GM19043 (cell line): ENCODE measurements around the gene ZFYVE19.

Source experiments
- ATAC-seq: cut with Tn5 transposase; IDR thresholded peaks from one replicate; pipeline ENCODE4 v1.9.1; 2021; ENCODE audit warnings: low read depth; ENCODE audit not compliant: unreplicated experiment

Gene ZFYVE19

GRCh38 chr15:40807028-40807887 lies at the start of gene ZFYVE19, which contains the start of gene DNAJC17:
Gene ZFYVE19, plus strand, starts transcription at chr15:40807089. Its CDS starts 501 bp downstream, at chr15:40807590.
Gene DNAJC17, minus strand, starts transcription at chr15:40807473. Its CDS starts 27 bp downstream, at chr15:40807446.
- ATAC-seq = peak; percentile 88

GRCh38 chr15:40759961-40760360 lies 46.9 kb upstream of the ZFYVE19 start:
- no peak for ATAC-seq

- ATAC-seq = peak; percentile 4
Observed at GRCh38 chr15:40762919-40763800, 43.7 kb upstream of the ZFYVE19 start.

DNA sequence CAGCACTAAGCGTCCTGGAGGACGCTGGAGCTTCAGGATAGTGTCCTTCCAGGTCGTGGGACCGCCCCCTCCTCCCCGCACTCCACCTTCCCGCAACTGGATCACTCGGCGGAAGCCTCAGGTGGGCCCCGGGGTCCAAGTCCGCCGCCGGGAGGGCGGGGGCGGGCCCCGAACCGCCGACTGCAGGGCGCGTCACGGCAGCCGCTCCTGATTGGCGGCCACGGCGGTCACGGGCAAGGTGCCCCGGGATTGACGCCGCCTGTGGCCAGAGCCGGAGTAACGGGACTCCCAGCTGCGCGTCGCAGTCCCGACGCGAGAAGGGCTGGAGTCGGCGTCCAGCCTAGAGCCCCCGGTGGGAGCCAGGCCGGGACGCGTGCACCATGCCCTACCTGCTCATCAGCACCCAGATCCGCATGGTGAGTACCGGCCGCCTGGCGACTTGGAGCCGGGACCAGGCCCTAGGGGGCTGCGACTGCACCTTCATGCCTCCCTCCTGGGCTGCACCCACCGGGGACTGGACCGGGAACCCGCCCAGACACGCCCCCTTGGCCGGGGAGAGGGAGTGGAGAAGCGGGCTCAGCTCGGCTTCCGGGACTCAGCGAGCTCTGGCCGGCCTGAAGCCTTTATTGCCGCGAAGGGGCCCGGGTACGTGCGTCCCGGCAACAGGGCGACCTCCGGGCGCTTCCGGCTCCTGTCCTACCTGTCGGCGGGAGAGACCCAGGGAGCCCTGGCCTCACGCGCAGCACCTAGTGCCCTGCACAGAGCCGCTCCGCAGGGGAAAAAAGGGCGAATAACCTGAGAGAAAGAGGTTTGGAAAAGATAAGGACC lies 42.9 kb upstream of the ZFYVE19 start, which contains the start of gene GCHFR:
GCHFR (plus strand) TSS at position 268 of the 828 bp plus-strand sequence; CDS start at position 381, 113 bp downstream.
- ATAC-seq = peak; percentile 42

DNA sequence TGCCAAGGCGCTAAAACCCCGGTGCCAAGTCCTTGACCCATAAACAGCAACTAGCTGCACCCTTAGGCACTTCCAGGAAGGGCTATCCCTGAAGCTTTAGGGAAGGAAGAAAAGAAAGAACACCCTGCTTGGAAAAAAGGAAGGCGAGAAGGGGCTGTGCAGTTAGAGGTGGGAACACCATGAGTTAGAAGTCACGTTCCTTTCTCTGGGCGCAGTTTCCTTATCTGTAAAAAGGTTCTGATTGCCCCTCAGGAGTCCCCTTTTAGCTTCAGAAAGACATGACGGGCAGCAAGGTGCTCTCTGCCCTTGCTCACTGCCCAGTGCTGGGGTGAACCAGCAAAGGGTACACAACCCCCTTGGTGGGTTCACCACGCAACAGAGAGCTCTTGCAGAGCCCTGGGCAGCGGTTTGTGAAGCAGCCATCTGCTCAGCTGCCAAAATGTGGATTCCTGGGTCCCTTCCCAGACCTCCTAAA lies 42.2 kb upstream of the ZFYVE19 start:
- no peak for ATAC-seq

DNA sequence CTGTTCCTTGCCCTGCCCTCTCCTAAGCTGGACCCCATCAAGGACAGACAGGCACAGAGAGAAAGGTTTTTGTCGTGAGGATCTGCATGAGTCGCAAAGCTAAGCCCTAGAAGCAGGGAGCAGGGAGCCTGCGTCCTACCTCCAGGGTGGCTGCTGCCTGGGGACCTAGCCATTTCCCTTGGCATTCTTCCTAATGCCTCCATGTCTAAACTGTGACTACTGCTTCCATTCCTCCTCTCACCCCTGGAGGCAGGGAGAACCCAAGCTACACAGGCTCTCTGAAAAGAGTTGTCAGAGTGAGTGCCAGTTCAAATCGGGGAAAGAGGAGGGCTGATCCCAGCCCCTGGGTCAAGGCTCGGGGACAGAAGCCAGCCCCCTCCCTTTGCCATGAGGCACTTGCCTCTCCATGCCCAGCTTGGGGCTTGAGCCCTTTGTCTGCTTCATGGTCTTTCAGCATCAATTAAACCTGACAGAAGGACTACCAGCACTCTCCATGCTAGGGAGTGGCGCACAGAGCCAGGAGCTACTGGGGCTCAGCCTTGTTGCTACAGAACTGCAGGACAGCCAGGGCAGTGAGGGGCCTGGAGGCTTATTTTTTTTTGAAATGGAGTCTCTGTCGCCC lies 40.6 kb upstream of the ZFYVE19 start:
- no peak for ATAC-seq

GRCh38 chr15:40766906-40767837 lies 39.7 kb upstream of the ZFYVE19 start:
- no peak for ATAC-seq

DNA sequence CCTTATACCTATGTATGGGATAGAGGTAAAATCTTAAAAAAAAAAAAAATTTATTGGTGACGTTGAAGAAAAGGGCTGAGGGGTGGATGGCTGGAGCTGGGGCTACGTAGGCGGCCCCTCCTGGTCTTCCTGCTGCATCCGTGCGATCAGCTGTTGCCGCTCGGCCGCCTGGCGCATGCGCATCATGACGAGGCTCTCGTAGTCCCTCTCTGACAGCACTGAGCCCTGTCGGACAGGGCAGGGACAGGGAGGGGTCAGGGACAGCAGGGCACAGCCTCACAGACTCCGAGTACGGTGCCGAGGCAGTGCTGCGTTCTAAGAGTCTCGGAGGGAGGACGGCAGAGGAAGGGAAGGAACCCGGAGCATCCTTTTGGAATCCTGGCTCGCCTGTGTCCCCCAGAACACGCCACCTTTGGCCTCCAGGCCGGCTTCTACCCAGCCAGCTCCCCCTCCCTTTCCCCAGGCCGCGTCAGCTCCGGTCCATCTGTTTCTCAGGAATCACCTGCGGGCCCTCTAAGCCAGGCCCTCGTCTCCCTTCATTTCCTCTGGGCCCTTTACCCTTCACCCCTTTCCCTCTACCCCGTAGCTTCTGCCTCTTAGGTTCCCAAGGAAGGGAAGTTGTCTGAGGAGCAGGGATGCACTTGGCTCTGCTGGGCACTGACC lies 38.9 kb upstream of the ZFYVE19 start:
- ATAC-seq = no peak

DNA sequence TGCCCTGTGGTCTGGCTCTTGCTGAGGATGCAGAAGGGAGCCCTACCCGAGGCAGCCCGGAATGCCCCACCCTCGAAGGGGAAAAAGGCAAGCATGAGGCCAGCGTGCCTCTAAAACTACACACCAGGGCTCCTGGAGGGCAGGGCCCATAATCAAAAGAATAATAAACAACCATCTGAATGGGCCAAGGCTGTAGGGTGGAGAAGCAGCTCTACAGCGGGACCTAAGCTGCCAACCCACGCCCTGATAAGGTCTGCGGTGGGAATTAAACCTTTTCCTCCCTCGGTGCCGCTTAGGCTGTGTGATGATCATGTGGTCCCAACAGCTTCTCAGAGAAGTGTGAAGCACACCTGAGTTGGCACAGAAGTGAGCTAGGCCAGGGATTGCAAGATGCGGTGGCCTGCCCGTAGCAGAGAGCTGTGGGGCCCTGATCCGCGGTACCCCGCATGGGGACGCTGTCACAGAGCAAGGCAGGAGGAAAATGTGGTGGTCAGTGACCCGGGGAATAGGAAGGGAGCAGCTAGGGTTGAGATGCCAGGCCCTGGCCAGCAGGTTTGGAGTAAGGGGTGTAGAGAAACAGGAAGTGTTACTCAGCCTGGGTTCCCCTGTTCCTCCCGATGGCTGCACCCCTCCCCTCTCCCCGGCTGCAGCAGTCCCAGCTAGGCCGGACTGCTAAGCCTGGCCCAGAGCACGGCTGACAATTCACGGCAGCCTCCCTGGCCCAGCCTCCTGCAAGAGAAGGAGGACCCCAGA lies 38.2 kb upstream of the ZFYVE19 start:
- ATAC-seq = no peak

- no peak for ATAC-seq
Observed at GRCh38 chr15:40769274-40770146, 37.4 kb upstream of the ZFYVE19 start, which contains the start of gene C15orf62. Gene C15orf62, plus strand, starts transcription at chr15:40769980. Its CDS starts 516 bp downstream, at chr15:40770496.

DNA sequence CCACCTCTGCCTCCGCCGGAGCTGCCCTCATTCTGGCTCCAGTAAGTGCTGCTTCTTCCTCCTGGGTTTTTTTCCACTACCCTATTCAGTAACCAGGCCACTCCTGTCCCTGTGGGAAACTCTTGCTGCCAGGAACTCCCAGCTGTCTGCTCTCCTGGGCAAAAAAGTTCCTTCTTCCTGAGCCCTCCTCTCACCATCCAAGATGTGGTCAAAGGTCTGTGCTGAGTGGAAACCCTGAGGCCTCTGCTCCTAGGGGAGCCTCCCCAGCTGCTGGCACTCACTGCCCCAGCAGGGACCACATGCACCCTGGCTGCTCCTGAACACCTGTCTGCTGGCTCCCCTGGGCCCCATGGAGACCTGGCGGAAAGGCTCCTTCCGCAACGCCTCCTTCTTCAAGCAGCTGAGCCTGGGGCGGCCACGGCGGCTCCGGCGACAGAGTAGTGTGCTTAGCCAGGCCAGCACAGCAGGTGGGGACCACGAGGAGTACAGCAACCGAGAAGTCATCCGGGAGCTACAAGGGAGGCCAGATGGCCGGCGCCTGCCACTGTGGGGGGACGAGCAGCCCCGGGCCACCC lies 36.7 kb upstream of the ZFYVE19 start:
- ATAC-seq = no peak

- ATAC-seq = no peak
Observed at GRCh38 chr15:40771242-40771641, 35.6 kb upstream of the ZFYVE19 start.

DNA sequence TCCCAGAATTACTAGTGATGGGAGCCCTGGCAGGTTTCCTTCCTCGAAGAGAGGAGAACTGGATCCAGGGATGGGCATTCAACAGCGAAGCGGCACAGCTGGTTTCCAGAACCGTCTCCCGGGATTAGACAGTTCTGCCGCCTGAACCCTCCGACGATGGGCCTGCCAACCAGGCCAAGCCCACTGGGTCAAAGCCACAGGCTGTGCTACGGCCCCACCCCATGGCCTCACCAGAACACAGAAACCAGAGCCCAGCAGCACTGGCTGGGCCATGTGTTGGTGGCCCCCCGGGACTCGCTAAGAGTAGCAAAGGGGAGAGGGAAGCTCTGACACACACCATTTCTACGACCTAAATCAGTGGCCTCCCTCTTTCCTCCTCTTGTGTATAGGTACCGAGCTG lies 34.9 kb upstream of the ZFYVE19 start:
- ATAC-seq = no peak

GRCh38 chr15:40773496-40773895 lies 33.4 kb upstream of the ZFYVE19 start:
- ATAC-seq = no peak

GRCh38 chr15:40773902-40774301 lies 33.0 kb upstream of the ZFYVE19 start:
- no peak for ATAC-seq

GRCh38 chr15:40775007-40775406 lies 31.9 kb upstream of the ZFYVE19 start:
- no peak for ATAC-seq
